ENCODE results near the gene CYGB. TPM values are rescaled to one million over a fixed set of nuclear protein-coding genes. Genes with fewer than 3 reads are reported as not detected.

Gene CYGB
- total and polyA plus RNA-seq, 2 of the 13 experiments (the other 11 are each of a cell fraction or from before 2014, with no cell fraction given) = 18.9 to 27.1 TPM

GRCh38 chr17:76532072-76532651 lies 5.3 kb downstream of the CYGB start (continued):
- TF ChIP-seq NFE2L1 (CRISPR knock-in tag; IDR thresholded peaks at IDR 0.05; ENCODE audit: borderline replicate concordance) (no peak), KMT2A (CRISPR knock-in tag; IDR thresholded peaks at IDR 0.05) (0 out of 2 replicates have a peak, but pooled peaks have one; percentile 2), CHD4 (IDR thresholded peaks at IDR 0.05; ENCODE audit: borderline replicate concordance, low read length) (peak; percentile 85), CEBPB (IDR thresholded peaks at IDR 0.05; ENCODE audit: borderline replicate concordance, low read depth, low read length) (peak; percentile 10; the same call in 1 of the 2 replicates), TBX2 (CRISPR knock-in tag; IDR thresholded peaks at IDR 0.05; ENCODE audit: borderline replicate concordance) (peak; percentile 26), ZNF414 (CRISPR knock-in tag; IDR thresholded peaks at IDR 0.05) (peak; percentile 36; the same call in 1 of the 2 replicates), RARA (CRISPR knock-in tag; IDR thresholded peaks at IDR 0.05) (0 out of 2 replicates have a peak, but pooled peaks have one; percentile 19)
- TF ChIP-seq, protein P1, sequence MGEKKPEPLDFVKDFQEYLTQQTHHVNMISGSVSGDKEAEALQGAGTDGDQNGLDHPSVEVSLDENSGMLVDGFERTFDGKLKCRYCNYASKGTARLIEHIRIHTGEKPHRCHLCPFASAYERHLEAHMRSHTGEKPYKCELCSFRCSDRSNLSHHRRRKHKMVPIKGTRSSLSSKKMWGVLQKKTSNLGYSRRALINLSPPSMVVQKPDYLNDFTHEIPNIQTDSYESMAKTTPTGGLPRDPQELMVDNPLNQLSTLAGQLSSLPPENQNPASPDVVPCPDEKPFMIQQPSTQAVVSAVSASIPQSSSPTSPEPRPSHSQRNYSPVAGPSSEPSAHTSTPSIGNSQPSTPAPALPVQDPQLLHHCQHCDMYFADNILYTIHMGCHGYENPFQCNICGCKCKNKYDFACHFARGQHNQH (CRISPR knock-in tag; IDR thresholded peaks at IDR 0.05) = no peak

DNA sequence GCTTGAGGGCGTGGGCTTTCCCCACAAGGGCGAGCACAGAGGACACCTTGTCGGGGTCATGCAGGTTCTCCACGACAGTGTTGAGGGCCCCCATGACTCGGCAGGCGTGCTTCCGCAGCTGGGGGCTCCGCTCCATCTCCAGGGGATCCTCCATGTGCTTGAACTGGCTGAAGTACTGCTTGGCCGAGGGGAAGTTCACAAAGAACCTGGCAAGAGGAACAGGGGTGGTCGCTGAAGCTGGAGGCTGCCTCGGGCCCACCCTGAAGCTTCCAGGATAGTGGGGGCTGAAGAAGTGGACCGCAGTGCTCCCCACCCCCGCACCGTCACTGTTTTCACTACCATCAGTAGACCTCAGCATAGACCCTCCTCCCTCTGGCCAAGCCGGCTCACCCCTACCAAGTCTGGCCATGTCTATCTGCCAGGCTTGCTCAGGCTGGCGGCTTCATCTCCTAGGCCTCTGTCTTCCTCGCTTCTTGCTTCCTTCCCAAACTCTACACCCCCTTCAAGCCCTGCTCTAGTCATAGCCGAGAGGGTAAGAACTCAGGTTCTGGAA lies 5.9 kb downstream of the CYGB start:
- POLR2A ChIA-PET = interaction anchor here (1.7 to 4.0 kb wide), 7 partner anchors 7 to 33 kb away, joined by 4 to 44 read pairs (median 18); no protein-coding TSS in a partner anchor
- WGBS (ENCODE audit: low lambda C conversion rate) = 94% methylated on average over 17 of the region's 18 CpGs
- in situ Hi-C loops (cut with HindIII; ENCODE audit: extremely low pct_ligation_motif_present, low pct_unique_long_range_greater_than_20kb) = no loop called here
- TF ChIP-seq, protein P2, sequence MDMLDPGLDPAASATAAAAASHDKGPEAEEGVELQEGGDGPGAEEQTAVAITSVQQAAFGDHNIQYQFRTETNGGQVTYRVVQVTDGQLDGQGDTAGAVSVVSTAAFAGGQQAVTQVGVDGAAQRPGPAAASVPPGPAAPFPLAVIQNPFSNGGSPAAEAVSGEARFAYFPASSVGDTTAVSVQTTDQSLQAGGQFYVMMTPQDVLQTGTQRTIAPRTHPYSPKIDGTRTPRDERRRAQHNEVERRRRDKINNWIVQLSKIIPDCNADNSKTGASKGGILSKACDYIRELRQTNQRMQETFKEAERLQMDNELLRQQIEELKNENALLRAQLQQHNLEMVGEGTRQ (IDR thresholded peaks at IDR 0.05; ENCODE audit: low read depth, low read length) = no peak
- TF ChIP-seq, protein P2 (CRISPR knock-in tag; IDR thresholded peaks at IDR 0.05; ENCODE audit: borderline replicate concordance) = no peak
- TF ChIP-seq ZNF616 (CRISPR knock-in tag; IDR thresholded peaks at IDR 0.05; ENCODE audit: low read depth) (no peak), SALL2 (CRISPR knock-in tag; IDR thresholded peaks at IDR 0.05) (peak; percentile 55; the same call in 1 of the 2 replicates), ISX (CRISPR knock-in tag; conservative IDR thresholded peaks at IDR 0.05) (no peak), ZNF451 (CRISPR knock-in tag; IDR thresholded peaks at IDR 0.05) (no peak), NCOR1 (IDR thresholded peaks at IDR 0.05; ENCODE audit: borderline replicate concordance, low read length) (no peak)
- TF ChIP-seq, protein P3, sequence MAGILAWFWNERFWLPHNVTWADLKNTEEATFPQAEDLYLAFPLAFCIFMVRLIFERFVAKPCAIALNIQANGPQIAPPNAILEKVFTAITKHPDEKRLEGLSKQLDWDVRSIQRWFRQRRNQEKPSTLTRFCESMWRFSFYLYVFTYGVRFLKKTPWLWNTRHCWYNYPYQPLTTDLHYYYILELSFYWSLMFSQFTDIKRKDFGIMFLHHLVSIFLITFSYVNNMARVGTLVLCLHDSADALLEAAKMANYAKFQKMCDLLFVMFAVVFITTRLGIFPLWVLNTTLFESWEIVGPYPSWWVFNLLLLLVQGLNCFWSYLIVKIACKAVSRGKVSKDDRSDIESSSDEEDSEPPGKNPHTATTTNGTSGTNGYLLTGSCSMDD (CRISPR knock-in tag; IDR thresholded peaks at IDR 0.05) = 0 out of 2 replicates have a peak, but pooled peaks have one; percentile 1

More for the DNA sequence above, 5.9 kb downstream of the CYGB start:
- FAIRE-seq (no peak), DNase-seq (ENCODE audit: low spot score) (no peak), ATAC-seq (no peak)
- no peak overlapping the region for H3K9ac ChIP-seq (ENCODE audit: insufficient read depth, low read depth, low read length)
- H3K9me3 ChIP-seq (ENCODE audit: low read length) = no peaks in the 10 kb centered on the region
- BruUV-seq (replicated peaks) = no TSS peak
- H3K79me2 ChIP-seq (ENCODE audit: insufficient read depth, low read length) = no peaks in the 10 kb centered on the region
- CTCF ChIA-PET (ENCODE audit: low intra/inter-chr PET ratio, low total read pairs) = interaction anchor here (0.6 to 2.0 kb wide), 2 partner anchors 9 to 15 kb away, joined by 3 to 8 read pairs; no protein-coding TSS in a partner anchor
- H3K27ac ChIP-seq (ENCODE audit: extremely low read length, insufficient read depth, low read length) = peak overlapping the region; percentile 22
- no peaks in the 10 kb centered on the region for H4K20me1 ChIP-seq (ENCODE audit: insufficient read depth, low read length)
- H3K36me3 ChIP-seq (replicated peaks in 1 of 2; ENCODE audit: control insufficient read depth in 1 of 2, insufficient read depth in 2 of 2, low read length in 2 of 2) = no peaks in the 10 kb centered on the region
- H3K4me1 ChIP-seq (ENCODE audit: insufficient read depth, low read length) = peaks cover 89% of the 10 kb centered on the region
- H3K4me2 ChIP-seq (ENCODE audit: low read depth, low read length) = no peak overlapping the region
- intact Hi-C loops (cut with micrococcal nuclease; ENCODE audit: unreplicated experiment) = no loop called here
- no peaks in the 10 kb centered on the region for H3K27me3 ChIP-seq (ENCODE audit: control insufficient read depth in 1 of 2, insufficient read depth in 2 of 2, low read length in 2 of 2)
- H2AFZ ChIP-seq (ENCODE audit: low read length) = no peak overlapping the region
- no peak overlapping the region for H3K4me3 ChIP-seq (replicated peaks in 1 of 3; ENCODE audit: insufficient read depth in 1 of 3, low read depth in 2 of 3, low read length in 3 of 3)
